ENCODE results near the gene NPC1L1.

Gene NPC1L1

DNA sequence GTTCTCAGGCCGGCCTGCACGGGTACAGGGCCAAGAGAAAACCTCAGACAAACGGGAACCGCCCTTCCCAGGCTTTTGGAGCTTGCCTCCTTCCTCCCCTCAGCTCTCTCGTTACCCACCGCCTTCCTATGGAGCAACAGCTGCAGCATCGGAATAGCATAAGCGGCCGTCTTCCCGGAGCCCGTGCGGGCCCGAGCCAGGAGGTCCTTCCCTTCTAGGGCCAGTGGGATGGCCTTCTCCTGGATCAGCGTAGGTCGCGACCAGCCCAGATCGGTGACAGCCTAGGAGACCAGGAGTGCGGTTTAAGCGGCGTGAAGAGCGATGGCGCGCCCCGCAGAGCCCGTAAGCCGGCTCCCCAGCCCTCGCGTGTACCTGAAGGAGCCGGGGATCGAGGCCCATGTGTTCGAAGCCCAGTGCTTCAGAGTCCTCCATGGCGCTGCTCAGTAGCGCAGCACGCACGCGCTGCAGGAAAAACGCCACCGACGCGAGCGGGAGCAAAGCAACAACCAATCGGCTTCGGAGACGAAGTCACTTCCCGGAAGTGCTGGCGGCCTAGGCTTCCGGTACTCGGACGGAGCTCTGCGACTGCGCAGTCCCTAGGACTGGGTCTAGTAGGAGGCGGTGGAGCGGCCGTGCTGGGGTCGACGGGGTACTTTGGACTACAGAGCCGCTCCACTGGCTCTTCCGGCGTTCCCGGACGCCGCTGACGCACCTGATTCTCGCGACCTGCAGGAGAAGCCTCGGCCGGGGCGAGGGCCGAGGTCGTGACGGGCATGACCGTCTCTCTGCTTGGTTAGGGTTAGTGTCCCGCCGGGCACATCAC is 32.5 kb upstream of the NPC1L1 start, which contains the start of gene DDX56 (continued):
- no peak for TF ChIP-seq ZBTB21 (tag by site-specific recombination; IDR thresholded peaks at IDR 0.05)
- peak; percentile 17; the same call in 1 of the 2 replicates for TF ChIP-seq ZNF76 (tag by site-specific recombination; IDR thresholded peaks at IDR 0.05; ENCODE audit: borderline replicate concordance, low read depth)
- TF ChIP-seq ELK4 (IDR thresholded peaks at IDR 0.05; ENCODE audit: borderline replicate concordance, low read depth, low read length): 0 out of 2 replicates have a peak, but pooled peaks have one; percentile 28
- TF ChIP-seq, protein P1, sequence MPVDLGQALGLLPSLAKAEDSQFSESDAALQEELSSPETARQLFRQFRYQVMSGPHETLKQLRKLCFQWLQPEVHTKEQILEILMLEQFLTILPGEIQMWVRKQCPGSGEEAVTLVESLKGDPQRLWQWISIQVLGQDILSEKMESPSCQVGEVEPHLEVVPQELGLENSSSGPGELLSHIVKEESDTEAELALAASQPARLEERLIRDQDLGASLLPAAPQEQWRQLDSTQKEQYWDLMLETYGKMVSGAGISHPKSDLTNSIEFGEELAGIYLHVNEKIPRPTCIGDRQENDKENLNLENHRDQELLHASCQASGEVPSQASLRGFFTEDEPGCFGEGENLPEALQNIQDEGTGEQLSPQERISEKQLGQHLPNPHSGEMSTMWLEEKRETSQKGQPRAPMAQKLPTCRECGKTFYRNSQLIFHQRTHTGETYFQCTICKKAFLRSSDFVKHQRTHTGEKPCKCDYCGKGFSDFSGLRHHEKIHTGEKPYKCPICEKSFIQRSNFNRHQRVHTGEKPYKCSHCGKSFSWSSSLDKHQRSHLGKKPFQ (tag by site-specific recombination; IDR thresholded peaks at IDR 0.05): no peak
- no peak for TF ChIP-seq ZBTB10 (tag by site-specific recombination; IDR thresholded peaks at IDR 0.05)
- TF ChIP-seq ZBTB20 (tag by site-specific recombination; IDR thresholded peaks at IDR 0.05): 0 out of 2 replicates have a peak, but pooled peaks have one; percentile 15
- TF ChIP-seq OSR2 (tag by site-specific recombination; IDR thresholded peaks at IDR 0.05): peak; percentile 55; the same call in 1 of the 2 replicates
- peak; percentile 26; the same call in 1 of the 2 replicates for TF ChIP-seq ZNF629 (tag by site-specific recombination; IDR thresholded peaks at IDR 0.05)
- peak; percentile 73 for TF ChIP-seq ZBTB26 (tag by site-specific recombination; optimal IDR thresholded peaks at IDR 0.05)
- TF ChIP-seq, protein P2, sequence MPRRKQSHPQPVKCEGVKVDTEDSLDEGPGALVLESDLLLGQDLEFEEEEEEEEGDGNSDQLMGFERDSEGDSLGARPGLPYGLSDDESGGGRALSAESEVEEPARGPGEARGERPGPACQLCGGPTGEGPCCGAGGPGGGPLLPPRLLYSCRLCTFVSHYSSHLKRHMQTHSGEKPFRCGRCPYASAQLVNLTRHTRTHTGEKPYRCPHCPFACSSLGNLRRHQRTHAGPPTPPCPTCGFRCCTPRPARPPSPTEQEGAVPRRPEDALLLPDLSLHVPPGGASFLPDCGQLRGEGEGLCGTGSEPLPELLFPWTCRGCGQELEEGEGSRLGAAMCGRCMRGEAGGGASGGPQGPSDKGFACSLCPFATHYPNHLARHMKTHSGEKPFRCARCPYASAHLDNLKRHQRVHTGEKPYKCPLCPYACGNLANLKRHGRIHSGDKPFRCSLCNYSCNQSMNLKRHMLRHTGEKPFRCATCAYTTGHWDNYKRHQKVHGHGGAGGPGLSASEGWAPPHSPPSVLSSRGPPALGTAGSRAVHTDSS (tag by site-specific recombination; IDR thresholded peaks at IDR 0.05): no peak
- no peak for TF ChIP-seq ZFP69B (tag by site-specific recombination; IDR thresholded peaks at IDR 0.05)

DNA sequence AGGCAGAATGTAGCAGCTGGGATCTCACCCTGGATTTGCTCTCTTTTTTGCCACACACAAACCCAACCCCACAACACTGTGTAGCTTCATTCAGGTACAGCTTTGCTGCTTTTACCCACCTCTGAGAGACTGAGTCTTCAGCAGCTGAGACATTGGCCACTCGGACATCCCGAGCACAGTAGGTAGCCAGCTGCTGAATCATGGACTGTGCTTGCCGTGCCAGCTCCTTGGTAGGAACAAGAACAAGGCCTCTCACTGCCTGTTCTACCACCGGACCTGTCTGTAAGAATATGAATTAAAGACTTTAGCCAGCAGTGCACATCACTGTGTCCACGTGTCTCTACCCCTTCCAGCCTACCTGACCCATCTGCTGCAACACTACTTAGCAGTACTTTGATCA is 31.6 kb upstream of the NPC1L1 start:
- peak overlapping the region; percentile 59 for H3K4me3 ChIP-seq (ENCODE audit: low read depth, low read length)
- H3K9me3 ChIP-seq (ENCODE audit: control insufficient read depth, insufficient read depth, low read depth, low read length): no peaks in the 10 kb centered on the region
- no peaks in the 10 kb centered on the region for H3K4me1 ChIP-seq (ENCODE audit: control insufficient read depth, insufficient read depth, low read length)
- H3K36me3 ChIP-seq (ENCODE audit: control insufficient read depth in 2 of 2, insufficient read depth in 1 of 2, low read length in 2 of 2): peaks cover 22 to 73% of the 10 kb centered on the region in 2 experiments
- POLR2A ChIA-PET: interaction anchor here (1.4 to 2.7 kb wide), 5 partner anchors 8 to 28 kb away, joined by 5 to 34 read pairs (median 19); partner anchors contain the start of gene TMED4
- H3K27ac ChIP-seq (ENCODE audit: extremely low read depth, low read depth, low read length): peak overlapping the region; percentile 80; the same call in 1 of the 2 replicates
- TF ChIP-seq KLF16 (tag by site-specific recombination; IDR thresholded peaks at IDR 0.05): no peak
- CTCF ChIA-PET: interaction anchor here (1.2 to 1.8 kb wide), 3 partner anchors 9 to 38 kb away, joined by 3 to 7 read pairs (median 5); no protein-coding TSS in a partner anchor

All from HEK293 (cell line).